HG02981 (cell line): ENCODE measurements around the gene CFAP77.
"Not testable (repeated sequence)": the region's sequence is repeated elsewhere in the genome, so short reads cannot be mapped to it uniquely, and the experiment has no call there.

Experiments used
- ATAC-seq: cut with Tn5 transposase; IDR thresholded peaks from one replicate; pipeline ENCODE4 v1.9.1; 2021; ENCODE audit warnings: mild to moderate bottlenecking, moderate library complexity; ENCODE audit not compliant: unreplicated experiment

Gene CFAP77

GRCh38 chr9:132545578-132545977 is 135.6 kb downstream of the CFAP77 start:
- no peak for ATAC-seq

GRCh38 chr9:132546148-132547051 is 136.4 kb downstream of the CFAP77 start:
- no peak for ATAC-seq

DNA sequence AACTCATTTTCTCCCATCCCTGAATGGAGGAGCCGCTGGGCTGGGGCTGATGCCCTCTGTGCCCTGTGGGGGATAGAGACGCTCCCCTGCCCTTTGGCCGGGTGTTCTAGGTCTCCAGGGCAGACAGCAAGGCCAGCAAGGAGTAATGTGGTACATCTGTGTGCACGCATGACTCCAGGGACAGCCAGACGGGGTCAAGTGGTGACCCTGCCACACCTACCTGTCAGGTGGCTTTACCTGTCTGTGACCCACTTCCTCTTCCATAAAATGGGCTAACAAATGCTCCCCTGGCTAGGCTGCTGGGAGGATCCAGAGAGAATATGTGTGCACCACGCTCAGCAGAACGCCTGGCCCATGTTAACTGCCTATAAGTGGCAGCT is 137.0 kb downstream of the CFAP77 start:
- no peak for ATAC-seq

DNA sequence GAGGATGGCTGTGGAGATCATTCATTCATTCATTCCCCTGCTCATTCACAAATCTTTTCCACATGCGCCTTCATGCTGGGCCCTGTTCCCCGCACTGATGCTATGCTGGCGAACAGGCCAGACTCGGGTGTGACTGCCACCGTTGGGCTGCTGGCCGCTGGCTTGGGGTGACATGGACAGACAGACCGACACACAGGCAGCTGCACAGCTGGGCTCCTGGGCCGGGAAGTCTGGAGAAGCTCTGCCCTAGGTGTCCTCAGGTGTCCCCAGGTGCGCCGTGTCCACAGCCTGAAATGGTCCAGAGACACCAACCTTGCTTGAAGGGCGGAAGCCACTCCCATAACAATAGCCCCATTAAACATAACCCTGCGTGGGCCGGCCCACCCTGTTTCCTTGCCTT is 137.4 kb downstream of the CFAP77 start:
- no peak for ATAC-seq

DNA sequence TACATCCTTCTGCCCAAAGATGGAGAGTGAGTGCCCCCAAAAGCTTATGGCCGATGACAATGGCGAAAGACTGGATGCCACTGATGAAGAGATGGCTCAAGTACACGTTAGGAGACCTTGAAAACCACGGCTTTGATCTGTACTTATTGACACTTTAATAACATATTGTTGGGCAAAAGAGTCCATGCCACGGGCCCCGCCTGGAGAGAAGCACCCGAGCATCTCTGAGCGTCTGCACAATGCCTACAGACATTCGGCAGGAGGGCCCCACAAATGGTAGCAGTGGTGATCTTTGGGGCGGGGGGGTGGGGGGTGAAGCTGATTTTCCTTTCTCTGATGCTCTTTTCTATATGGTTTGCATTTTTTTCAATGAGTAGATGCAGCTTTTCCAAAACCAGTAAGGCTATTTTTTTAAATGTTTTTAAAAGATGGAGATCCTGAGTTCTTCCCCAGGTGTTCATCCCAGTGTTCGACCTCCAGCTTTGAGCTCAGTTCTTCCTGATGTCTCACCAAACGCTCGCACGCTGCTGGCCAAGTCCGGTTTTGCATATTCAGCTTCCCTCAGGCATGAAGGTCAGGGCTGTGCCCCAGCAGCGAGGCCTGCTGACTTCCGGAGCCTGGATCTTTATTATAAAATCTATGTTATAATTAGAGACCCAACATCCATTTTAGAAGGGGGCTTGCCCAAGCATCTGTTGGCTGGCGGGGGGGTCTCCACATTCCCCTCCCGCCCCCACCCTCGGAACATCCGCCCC is 138.1 kb downstream of the CFAP77 start:
- ATAC-seq = no peak

- no peak for ATAC-seq
These were observed 139.0 kb downstream of the CFAP77 start for GRCh38 chr9:132548751-132549640.

DNA sequence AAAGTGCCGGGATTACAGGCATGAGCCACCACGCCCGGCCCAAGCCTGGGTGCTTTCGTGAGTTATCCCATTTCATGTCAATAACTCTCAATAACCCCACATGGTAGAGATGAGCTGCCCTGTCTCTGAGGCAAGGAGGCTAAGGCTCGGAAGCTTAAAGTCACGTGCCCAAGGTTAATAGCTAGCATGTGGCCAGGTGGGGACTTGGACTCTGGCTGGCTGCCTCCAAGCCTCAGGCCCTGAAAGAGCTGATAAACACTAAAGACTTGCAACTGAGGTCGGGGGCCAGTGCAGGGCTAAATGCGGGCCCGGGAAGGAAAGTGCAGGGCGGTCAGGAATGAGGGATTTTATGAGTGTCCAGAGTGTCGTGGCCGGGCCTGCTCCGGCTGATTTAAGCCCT is 141.5 kb downstream of the CFAP77 start:
- no peak for ATAC-seq

DNA sequence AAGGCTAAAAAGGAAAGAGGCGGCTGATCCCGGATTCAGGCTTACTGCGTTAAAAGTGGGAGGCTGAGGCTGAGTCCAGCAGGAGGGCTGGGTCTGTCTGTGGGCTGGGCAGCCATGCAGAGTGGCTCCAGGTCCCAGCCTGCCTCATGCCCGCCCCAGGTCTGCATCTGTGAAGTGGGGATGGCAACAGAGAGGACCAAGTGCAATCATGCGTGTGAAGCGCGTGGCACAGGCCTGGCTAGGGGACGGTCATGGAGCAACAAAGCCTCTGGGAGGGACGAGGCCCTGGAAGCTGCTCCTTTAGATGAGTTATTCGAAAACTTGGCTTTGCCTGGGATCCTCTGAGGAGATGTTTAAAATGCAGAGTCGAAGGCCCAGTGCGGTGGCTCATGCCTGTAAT is 142.0 kb downstream of the CFAP77 start:
- no peak for ATAC-seq

DNA sequence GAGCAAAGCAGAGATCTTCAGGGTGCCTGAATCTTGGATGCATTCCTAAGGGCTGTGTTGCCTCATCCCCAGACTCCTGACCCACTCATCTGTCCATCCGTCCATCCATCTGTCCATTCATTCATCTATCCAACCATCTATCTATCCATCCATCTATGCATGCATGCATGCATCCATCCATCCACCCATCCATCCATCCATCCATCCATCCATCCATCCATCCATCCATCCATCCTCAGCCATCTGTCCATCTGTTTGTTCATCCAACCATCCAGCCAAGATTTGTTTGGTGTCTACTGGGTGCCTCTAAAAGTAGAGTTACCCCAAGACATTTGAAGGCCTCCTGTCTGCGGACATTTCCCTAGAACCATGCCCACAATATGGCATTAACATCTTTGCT is 144.7 kb downstream of the CFAP77 start:
- no peak for ATAC-seq

DNA sequence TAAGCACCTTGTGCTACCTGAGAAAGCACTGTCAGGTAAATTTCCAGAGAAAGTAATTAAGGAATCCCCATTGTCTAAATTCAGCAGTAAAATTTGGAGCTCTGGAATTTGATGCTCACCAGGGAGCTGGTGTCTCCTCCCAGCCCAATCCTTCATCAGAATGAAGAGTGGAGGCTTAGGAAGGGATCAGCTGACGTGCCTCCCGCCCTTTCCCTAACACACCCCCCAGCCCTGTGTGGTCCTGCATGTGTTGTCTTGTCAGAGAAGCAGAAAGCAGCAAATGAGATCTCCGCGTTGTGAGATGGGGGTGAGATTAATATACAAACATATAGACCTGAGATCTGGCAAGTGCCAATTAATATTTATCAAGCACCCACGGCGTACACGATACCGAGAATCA is 145.5 kb downstream of the CFAP77 start:
- ATAC-seq = no peak

- no peak for ATAC-seq
These were observed 146.2 kb downstream of the CFAP77 start for GRCh38 chr9:132556235-132556634.

- ATAC-seq = no peak
These were observed 146.7 kb downstream of the CFAP77 start for GRCh38 chr9:132556714-132557113.

GRCh38 chr9:132557159-132557558 is 147.1 kb downstream of the CFAP77 start:
- no peak for ATAC-seq

- no peak for ATAC-seq
These were observed 149.7 kb downstream of the CFAP77 start for GRCh38 chr9:132559711-132560110.

DNA sequence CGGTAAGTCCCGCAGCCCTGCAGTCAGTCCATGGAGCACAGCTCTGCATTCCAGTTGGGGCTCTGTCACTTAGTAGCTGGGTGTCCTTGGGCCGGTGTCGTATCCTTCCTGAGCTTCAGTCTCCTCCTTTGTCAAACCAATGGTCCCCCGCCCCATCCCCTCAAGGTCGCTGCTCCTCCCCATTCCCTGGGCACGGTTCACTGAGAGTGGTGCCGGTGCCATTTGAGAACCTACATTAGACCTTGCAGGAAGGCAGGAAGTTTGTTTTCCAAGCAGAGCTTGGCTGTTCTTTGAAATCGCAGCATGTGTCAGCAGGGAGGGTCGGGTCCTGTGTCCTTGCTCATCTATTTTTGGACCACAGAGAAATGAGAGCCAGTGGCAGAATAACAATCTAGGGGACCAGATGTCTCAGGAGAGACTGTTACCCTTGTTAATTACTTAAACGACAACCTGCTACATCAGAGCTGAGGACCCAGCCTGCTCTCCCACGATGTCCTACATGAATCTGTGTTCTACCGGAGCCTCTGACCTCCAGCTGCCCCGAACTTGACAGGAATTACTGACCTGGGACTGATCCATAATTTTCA is 150.7 kb downstream of the CFAP77 start:
- no peak for ATAC-seq

DNA sequence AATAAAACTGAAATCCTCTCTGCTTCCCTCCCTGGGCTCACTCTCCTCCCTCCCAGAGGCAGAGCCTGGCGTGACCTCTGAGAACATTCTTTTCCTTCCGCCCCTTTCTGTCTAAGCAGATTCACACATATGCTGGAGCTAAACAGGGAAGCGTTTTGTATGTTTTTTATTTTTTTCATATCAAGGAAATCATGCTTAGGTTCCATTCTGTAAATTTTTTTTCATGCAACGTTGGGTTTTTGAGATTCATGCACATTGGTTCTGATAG is 152.2 kb downstream of the CFAP77 start:
- no peak for ATAC-seq

DNA sequence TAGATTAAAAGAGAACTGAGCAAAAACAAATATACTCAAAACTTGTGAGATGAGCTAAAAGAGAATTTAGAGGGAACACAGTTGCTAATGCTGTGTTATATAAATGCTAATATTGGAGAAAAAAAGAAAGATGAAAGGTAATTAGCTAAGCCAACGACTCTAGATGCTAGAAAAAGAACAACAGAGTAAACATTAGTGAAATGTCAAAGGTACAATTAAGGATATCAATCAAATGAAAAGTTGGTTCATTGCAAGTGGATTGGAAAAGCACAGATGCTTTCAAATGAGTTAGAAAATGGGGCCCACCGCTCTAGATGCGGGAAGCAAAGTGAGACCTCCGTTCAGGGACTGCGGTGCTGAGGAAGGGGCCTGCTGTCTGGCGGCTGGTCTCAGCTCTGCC is 154.5 kb downstream of the CFAP77 start:
- ATAC-seq = no peak

GRCh38 chr9:132568787-132569186 is 158.8 kb downstream of the CFAP77 start:
- ATAC-seq = not testable (repeated sequence)

GRCh38 chr9:132571806-132572600 is 162.0 kb downstream of the CFAP77 start:
- ATAC-seq = no peak

DNA sequence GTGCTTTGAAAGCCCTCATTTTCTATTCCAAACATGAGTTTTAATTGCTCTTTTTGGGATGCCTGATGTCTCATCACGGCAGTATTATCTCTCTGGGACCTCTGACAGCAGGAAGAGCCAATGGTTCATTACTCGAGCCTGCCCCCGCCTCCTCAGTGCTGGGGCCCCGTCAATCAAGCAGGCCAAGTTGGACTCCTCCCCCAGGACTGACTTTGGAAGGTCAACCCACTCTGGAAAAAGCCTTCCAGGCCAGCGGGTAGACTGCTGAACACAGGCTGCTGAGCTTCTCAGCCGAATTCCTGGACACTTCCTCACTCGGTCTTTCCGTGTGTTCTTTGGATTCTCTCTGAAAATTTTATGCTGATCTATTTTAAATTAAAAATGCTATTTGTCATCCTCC is 162.9 kb downstream of the CFAP77 start:
- no peak for ATAC-seq
